Neural cell (in vitro differentiated cells): ENCODE results near the gene OR5H1. TPM values are rescaled to one million over a fixed set of nuclear protein-coding genes. Genes with fewer than 3 reads are reported as not detected.

Experiments
- H2AFZ ChIP-seq: fragments of 200-600, 300-800 bp; sonication (generic), shearing (Covaris generic); 2 replicates; pipeline ENCODE4 v1.6.0; 2014; ENCODE audit warnings: low read depth, mild to moderate bottlenecking, antibody characterized with exemption, low read length, moderate library complexity
- H3F3A ChIP-seq: fragments of 200-600 bp; shearing (Covaris generic); 2 replicates; pipeline ENCODE4 v1.6.1; 2016; ENCODE audit warnings: mild to moderate bottlenecking, moderate library complexity, mixed read lengths, antibody characterized with exemption, low read length; ENCODE audit not compliant: insufficient read depth, poor library complexity, severe bottlenecking
- H3K27ac ChIP-seq: fragments of 200-600, 300-800 bp; sonication (generic), shearing (Covaris generic); 2 replicates; pipeline ENCODE4 v1.5.1; 2014; ENCODE audit warnings: mild to moderate bottlenecking, low read length, moderate library complexity
- H3K27me3 ChIP-seq: fragments of 300-800, 200-600 bp; sonication (generic), shearing (Covaris generic); 2 replicates; pipeline ENCODE4 v1.6.0; 2014; ENCODE audit warnings: mild to moderate bottlenecking, low read depth, low read length, moderate library complexity; ENCODE audit not compliant: insufficient read depth
- H3K36me3 ChIP-seq: fragments of 300-800, 200-600 bp; sonication (generic), shearing (Covaris generic); 2 replicates; pipeline ENCODE4 v1.5.1; 2014; ENCODE audit warnings: mild to moderate bottlenecking, antibody characterized with exemption, low read length, moderate library complexity; ENCODE audit not compliant: insufficient read depth
- H3K4me2 ChIP-seq: fragments of 300-800, 200-600 bp; sonication (generic), shearing (Covaris generic); 2 replicates; pipeline ENCODE4 v1.6.0; 2014; ENCODE audit warnings: mild to moderate bottlenecking, low read length
- H3K4me3 ChIP-seq: fragments of 300-800, 200-600 bp; sonication (generic), shearing (Covaris generic); 2 replicates; pipeline ENCODE4 v1.5.1; 2014; ENCODE audit warnings: mild to moderate bottlenecking, low read length, moderate library complexity
- H3K79me2 ChIP-seq: fragments of 200-600 bp; shearing (Covaris generic); replicated peaks from 2 replicates; pipeline ENCODE4 v1.6.0; 2014; ENCODE audit warnings: mild to moderate bottlenecking, low read length, moderate library complexity; ENCODE audit not compliant: insufficient read depth
- H3K9ac ChIP-seq: fragments of 300-800, 200-600 bp; sonication (generic), shearing (Covaris generic); 2 replicates; pipeline ENCODE4 v1.6.1; 2016; ENCODE audit warnings: mild to moderate bottlenecking, low read length, mixed read lengths
- H3K9me2 ChIP-seq: fragments of 200-600 bp; shearing (Covaris generic); 2 replicates; pipeline ENCODE4 v1.6.1; 2016; ENCODE audit warnings: mild to moderate bottlenecking, low read length, mixed read lengths; ENCODE audit not compliant: insufficient read depth
- H3K9me3 ChIP-seq: fragments of 200-600, 300-800 bp; sonication (generic), shearing (Covaris generic); 2 replicates; pipeline ENCODE4 v1.6.1; 2016; ENCODE audit warnings: mild to moderate bottlenecking, mixed run types, low read length, moderate library complexity, mixed read lengths
- H4K20me1 ChIP-seq: fragments of 200-600 bp; shearing (Covaris generic); 2 replicates; pipeline ENCODE4 v1.6.1; 2016; ENCODE audit warnings: mild to moderate bottlenecking, mixed run types; ENCODE audit not compliant: insufficient read depth
- EP300 ChIP-seq: fragments of 450-650 bp; conservative IDR thresholded peaks from 2 replicates; pipeline ENCODE4 v1.6.1; 2014; ENCODE audit warnings: antibody characterized with exemption, mild to moderate bottlenecking, moderate library complexity; ENCODE audit not compliant: poor library complexity, severe bottlenecking
- EZH2 ChIP-seq: fragments of 200-600, 300-800 bp; shearing (Covaris generic), sonication (generic); IDR thresholded peaks from 2 replicates; pipeline ENCODE4 v1.6.1; 2014; ENCODE audit warnings: antibody characterized with exemption, low read length, borderline replicate concordance, mild to moderate bottlenecking; ENCODE audit not compliant: insufficient read depth, poor library complexity, severe bottlenecking
- MXI1 ChIP-seq: fragments of 450-650 bp; conservative IDR thresholded peaks from 2 replicates; pipeline ENCODE4 v1.6.1; 2014; ENCODE audit warnings: antibody characterized with exemption, mild to moderate bottlenecking; ENCODE audit not compliant: poor library complexity, severe bottlenecking
- POLR2AphosphoS5 ChIP-seq: IDR thresholded peaks from 2 replicates; pipeline ENCODE4 v1.6.1; 2012
- RAD21 ChIP-seq: fragments of 450-650 bp; conservative IDR thresholded peaks from 2 replicates; pipeline ENCODE4 v1.6.1; 2014; ENCODE audit warnings: antibody characterized with exemption, mild to moderate bottlenecking, moderate library complexity
- REST ChIP-seq: IDR thresholded peaks from 2 replicates; pipeline ENCODE4 v1.6.1; 2012; ENCODE audit warnings: borderline replicate concordance
- SMC3 ChIP-seq: fragments of 450-650 bp; conservative IDR thresholded peaks from 2 replicates; pipeline ENCODE4 v1.6.1; 2014; ENCODE audit warnings: antibody characterized with exemption, mild to moderate bottlenecking, moderate library complexity; ENCODE audit not compliant: poor library complexity
- TAF1 ChIP-seq: IDR thresholded peaks from 2 replicates; pipeline ENCODE4 v1.6.1; 2012; ENCODE audit warnings: low read depth
- polyA plus RNA-seq: library from polyadenylated mRNA; depleted of rRNA; stranded (reverse); fragments of >200 nt; gene quantifications from 2 replicates; pipeline ENCODE4 v1.2.3, GENCODE V29; 2014
- TF ChIP-seq, protein P1 (sequence below): fragments of 450-650 bp; IDR thresholded peaks from 2 replicates; pipeline ENCODE4 v1.5.1; 2014; ENCODE audit warnings: antibody characterized with exemption, mild to moderate bottlenecking, moderate library complexity; ENCODE audit not compliant: poor library complexity, severe bottlenecking

OR5H1 gene
- polyA plus RNA-seq, 1 donor from 2014 or later, result not detected

DNA sequence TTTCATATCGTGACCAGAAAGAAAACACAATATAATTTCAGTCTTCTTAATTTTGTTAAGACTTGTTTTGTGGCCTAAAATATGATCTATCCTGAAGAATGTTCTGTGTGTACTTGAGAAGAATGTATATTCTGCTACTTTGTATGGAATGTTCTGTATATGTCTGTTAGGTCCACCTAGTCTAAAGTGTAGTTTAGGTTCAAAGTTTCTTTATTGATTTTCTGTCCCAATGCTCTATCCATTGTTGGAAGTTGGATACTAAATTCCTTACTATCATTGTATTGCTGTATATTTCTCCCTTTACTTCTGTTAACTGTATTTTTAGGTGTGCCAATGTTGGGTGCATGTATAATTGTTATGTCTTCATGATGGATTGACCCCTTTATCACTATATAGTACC lies 22.4 kb upstream of the OR5H1 start:
- no peaks in the 10 kb centered on the region for H3K9me2 ChIP-seq
- no peaks in the 10 kb centered on the region for H3K79me2 ChIP-seq
- TF ChIP-seq TAF1, result no peak
- no peak for TF ChIP-seq SMC3
- no peak overlapping the region for H3K9ac ChIP-seq
- no peaks in the 10 kb centered on the region for H3K27me3 ChIP-seq
- no peak overlapping the region for H2AFZ ChIP-seq
- no peak overlapping the region for H3K4me3 ChIP-seq
- H3K36me3 ChIP-seq, result no peaks in the 10 kb centered on the region
- no peaks in the 10 kb centered on the region for H3F3A ChIP-seq
- H4K20me1 ChIP-seq, result no peaks in the 10 kb centered on the region
- H3K27ac ChIP-seq, result no peak overlapping the region
- no peak overlapping the region for H3K4me2 ChIP-seq
- H3K9me3 ChIP-seq, result no peaks in the 10 kb centered on the region

DNA sequence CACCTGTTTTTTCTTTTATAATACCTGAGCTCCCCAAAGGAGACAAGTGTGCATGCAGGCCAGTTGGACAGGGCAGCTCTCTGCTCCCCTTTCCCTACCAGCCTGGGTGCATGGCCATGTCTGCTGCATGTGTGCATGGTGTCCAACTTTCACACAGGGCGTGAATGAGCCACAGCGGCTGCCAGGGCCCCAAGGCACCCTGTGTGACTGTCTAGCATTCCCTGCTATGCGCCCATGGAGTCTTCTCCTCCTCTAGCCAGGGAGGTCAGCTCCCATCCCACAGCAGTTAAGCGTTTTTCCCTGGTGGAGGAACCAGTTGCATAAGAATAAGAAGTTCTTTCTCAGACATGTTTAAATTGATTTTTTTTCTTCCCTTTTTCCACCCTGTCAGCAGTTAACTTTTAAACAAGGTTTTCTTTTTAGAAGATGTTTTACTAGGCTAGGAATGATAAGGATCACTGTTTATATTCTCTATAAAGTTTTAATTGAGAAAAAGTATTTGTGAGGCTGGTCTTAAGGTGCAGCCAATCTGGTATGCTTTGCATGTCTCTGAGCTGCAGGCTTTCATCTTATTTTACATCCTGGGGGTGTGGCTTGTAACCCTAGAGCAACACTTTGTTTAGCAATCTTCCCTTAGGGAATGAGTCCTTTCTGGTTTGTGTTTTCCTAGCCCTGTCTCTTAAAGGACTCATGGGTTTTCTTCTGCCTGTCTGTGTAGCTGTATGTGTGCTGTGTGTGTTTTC lies 20.5 kb upstream of the OR5H1 start:
- Histone ChIP-seq H3K4me2 (no peak overlapping the region), H3K9ac (no peak overlapping the region), H3K27me3 (no peaks in the 10 kb centered on the region), H3K9me3 (no peaks in the 10 kb centered on the region), H4K20me1 (no peaks in the 10 kb centered on the region), H3K36me3 (no peaks in the 10 kb centered on the region), H2AFZ (no peak overlapping the region), H3K9me2 (no peaks in the 10 kb centered on the region), H3K79me2 (no peaks in the 10 kb centered on the region), H3K27ac (no peak overlapping the region), H3K4me3 (no peak overlapping the region), H3F3A (no peaks in the 10 kb centered on the region)
- TF ChIP-seq EZH2 (no peak), EP300 (no peak), REST (no peak), RAD21 (no peak), TAF1 (no peak), SMC3 (no peak), POLR2AphosphoS5 (no peak), MXI1 (no peak)
- TF ChIP-seq, protein P1, sequence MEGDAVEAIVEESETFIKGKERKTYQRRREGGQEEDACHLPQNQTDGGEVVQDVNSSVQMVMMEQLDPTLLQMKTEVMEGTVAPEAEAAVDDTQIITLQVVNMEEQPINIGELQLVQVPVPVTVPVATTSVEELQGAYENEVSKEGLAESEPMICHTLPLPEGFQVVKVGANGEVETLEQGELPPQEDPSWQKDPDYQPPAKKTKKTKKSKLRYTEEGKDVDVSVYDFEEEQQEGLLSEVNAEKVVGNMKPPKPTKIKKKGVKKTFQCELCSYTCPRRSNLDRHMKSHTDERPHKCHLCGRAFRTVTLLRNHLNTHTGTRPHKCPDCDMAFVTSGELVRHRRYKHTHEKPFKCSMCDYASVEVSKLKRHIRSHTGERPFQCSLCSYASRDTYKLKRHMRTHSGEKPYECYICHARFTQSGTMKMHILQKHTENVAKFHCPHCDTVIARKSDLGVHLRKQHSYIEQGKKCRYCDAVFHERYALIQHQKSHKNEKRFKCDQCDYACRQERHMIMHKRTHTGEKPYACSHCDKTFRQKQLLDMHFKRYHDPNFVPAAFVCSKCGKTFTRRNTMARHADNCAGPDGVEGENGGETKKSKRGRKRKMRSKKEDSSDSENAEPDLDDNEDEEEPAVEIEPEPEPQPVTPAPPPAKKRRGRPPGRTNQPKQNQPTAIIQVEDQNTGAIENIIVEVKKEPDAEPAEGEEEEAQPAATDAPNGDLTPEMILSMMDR, result no peak
